ENCODE measurements around the gene PLA2G15. TPM values are rescaled to one million over a fixed set of nuclear protein-coding genes. Genes with fewer than 3 reads are reported as not detected.

PLA2G15 gene, protein sequence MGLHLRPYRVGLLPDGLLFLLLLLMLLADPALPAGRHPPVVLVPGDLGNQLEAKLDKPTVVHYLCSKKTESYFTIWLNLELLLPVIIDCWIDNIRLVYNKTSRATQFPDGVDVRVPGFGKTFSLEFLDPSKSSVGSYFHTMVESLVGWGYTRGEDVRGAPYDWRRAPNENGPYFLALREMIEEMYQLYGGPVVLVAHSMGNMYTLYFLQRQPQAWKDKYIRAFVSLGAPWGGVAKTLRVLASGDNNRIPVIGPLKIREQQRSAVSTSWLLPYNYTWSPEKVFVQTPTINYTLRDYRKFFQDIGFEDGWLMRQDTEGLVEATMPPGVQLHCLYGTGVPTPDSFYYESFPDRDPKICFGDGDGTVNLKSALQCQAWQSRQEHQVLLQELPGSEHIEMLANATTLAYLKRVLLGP
- 9.9 and 14.4 TPM in 2 replicates for total RNA-seq (2016; rRNA removed; fragmentation: Illumina TruSeq; extraction: Trizol)
- 1.6 and 1.9 TPM in 2 replicates for total RNA-seq (2016; cell fraction: cytosol; rRNA removed; fragmentation: Illumina TruSeq; extraction: Trizol; ENCODE audit: low read depth)
- 8.0 and 15.5 TPM in 2 replicates for total RNA-seq (2016; cell fraction: insoluble cytoplasmic fraction; rRNA removed; fragmentation: Illumina TruSeq; extraction: Trizol)
- 4.8 and 5.1 TPM in 2 replicates for total RNA-seq (2016; cell fraction: membrane; rRNA removed; fragmentation: Illumina TruSeq; extraction: Trizol)
- total RNA-seq (2016; cell fraction: nucleus; rRNA removed; fragmentation: Illumina TruSeq; extraction: Trizol) = 16.6 and 20.9 TPM in 2 replicates
- polyA plus RNA-seq (2011; rRNA removed) = 23.7 and 30.2 TPM in 2 replicates
- 18.0 and 24.3 TPM in 2 replicates for polyA plus RNA-seq (2011; cell fraction: cytosol; rRNA removed)
- polyA plus RNA-seq (2011; cell fraction: nucleus; rRNA removed) = 25.8 and 28.3 TPM in 2 replicates
- 14.5 and 15.3 TPM in 2 replicates for polyA plus RNA-seq (2012)
- polyA plus RNA-seq (2016; cell fraction: cytosol; fragmentation: Illumina TruSeq; extraction: Trizol; ENCODE audit: low read depth) = 1.2 and 1.8 TPM in 2 replicates
- polyA plus RNA-seq (2016; cell fraction: insoluble cytoplasmic fraction; fragmentation: Illumina TruSeq; extraction: Trizol; ENCODE audit: low read depth) = 8.4 and 8.8 TPM in 2 replicates
- 2.6 and 3.5 TPM in 2 replicates for polyA plus RNA-seq (2016; cell fraction: membrane; fragmentation: Illumina TruSeq; extraction: Trizol; ENCODE audit: low read depth)
- polyA plus RNA-seq (2016; cell fraction: nucleus; fragmentation: Illumina TruSeq; extraction: Trizol; ENCODE audit: insufficient read depth, low read depth) = 29.5 and 29.9 TPM in 2 replicates
- 18.7 and 48.3 TPM in 2 replicates for polyA minus RNA-seq (2011; rRNA and poly(A)+ RNA removed; ENCODE audit: low replicate concordance)
- 13.9 and 15.8 TPM in 2 replicates for polyA minus RNA-seq (2011; cell fraction: cytosol; rRNA and poly(A)+ RNA removed)
- 5.9 and 8.5 TPM in 2 replicates for polyA minus RNA-seq (2011; cell fraction: nucleus; rRNA and poly(A)+ RNA removed)
- Bru-seq, nascent RNA = percentile 48 among the genes with signal in this experiment
- BruChase-seq, experiment 1, labeled RNA remaining after a 6-hour chase = percentile 65 among the genes with signal in this experiment
- percentile 61 among the genes with signal in this experiment for BruChase-seq, experiment 2, labeled RNA remaining after a 2-hour chase
- long read RNA-seq, experiment 1, transcript PLA2G15-201 (6 exons, 2,727 nt) = major isoform, 21 of 31 reads
- long read RNA-seq, experiment 1, partial matches to known transcripts = 4 of 31 reads
- long read RNA-seq, experiment 1, other reads (novel, unspliced or antisense) = 1 of 31 reads
- long read RNA-seq, experiment 2, transcript PLA2G15-201 (6 exons, 2,727 nt) = major isoform, 41 of 62 reads
- long read RNA-seq, experiment 2, partial matches to known transcripts = 1 of 62 reads
- long read RNA-seq, experiment 2, other reads (novel, unspliced or antisense) = 12 of 62 reads

DNA sequence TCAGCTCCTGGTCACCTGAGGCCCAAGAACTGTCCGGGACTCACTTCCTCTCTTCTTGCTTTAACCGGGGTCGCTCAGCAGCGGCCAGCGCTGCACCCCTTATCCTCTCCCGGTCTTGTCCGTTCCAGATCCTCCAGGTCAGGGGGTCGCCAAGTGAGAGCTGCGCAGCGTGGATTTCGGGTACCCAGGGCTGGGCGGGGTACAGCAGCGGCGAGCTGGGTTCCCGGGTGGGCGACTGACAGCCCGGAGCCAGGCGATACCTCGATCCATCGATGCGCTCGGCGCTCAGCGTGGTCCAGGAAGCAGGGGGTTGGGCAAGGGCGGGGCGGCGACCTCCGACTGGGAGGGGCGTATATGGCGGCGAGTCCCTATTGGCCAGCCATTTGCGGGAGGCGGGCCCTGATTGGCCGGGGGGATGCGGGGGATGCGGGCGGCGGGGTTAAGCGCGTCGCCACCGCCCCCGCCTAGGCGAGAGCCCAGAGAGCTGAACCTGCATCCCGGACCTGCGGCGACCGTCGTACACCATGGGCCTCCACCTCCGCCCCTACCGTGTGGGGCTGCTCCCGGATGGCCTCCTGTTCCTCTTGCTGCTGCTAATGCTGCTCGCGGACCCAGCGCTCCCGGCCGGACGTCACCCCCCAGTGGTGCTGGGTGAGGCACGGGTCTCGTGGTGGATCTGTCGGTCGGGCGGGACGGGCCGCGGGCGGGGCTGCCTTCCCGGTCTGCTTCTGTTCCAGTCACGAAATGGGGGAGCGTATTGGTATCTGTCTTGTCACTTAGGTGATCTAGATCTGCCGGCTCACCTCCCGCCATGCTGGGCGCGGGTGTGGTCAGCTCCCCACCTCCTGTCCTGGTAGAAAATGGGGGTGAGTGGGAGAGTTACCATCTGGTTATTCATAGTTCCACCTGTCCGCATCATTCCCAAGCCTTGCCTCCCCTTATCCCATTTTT lies at the start of gene PLA2G15:
Gene PLA2G15, plus strand, starts transcription at position 471 of the 951 bp plus-strand sequence. Its CDS starts 54 bp downstream, at position 525.
- Histone ChIP-seq H3K9me3 (ENCODE audit: low read length) (no peaks in the 10 kb centered on the region), H3K9ac (ENCODE audit: insufficient read depth, low read depth, low read length) (peak within 1 kb of the TSS; percentile 72), H3K27ac (ENCODE audit: extremely low read length, insufficient read depth, low read length) (no peak within 1 kb of the TSS), H3K4me1 (ENCODE audit: insufficient read depth, low read length) (peaks cover 59% of the 10 kb centered on the region), H3K36me3 (replicated peaks in 1 of 2; ENCODE audit: control insufficient read depth in 1 of 2, insufficient read depth in 2 of 2, low read length in 2 of 2) (peaks cover 4 to 8% of the 10 kb centered on the region in 2 experiments; a peak in 4 of 5 replicates), H4K20me1 (ENCODE audit: insufficient read depth, low read length) (no peaks in the 10 kb centered on the region), H2AFZ (ENCODE audit: low read length) (peak within 1 kb of the TSS; percentile 46), H3K79me2 (ENCODE audit: insufficient read depth, low read length) (no peaks in the 10 kb centered on the region), H3K4me2 (ENCODE audit: low read depth, low read length) (peak within 1 kb of the TSS; percentile 89), H3K27me3 (ENCODE audit: control insufficient read depth in 1 of 2, insufficient read depth in 2 of 2, low read length in 2 of 2) (no peaks in the 10 kb centered on the region; a peak in 1 of 5 replicates), H3K4me3 (replicated peaks in 1 of 3; ENCODE audit: insufficient read depth in 1 of 3, low read depth in 2 of 3, low read length in 3 of 3) (peak within 1 kb of the TSS; percentile 85 to 97 (median 89))
- POLR2A ChIA-PET = interaction anchor here (0.5 to 2.9 kb wide), 12 partner anchors 8 to 162 kb away, joined by 3 to 23 read pairs (median 4); partner anchors contain the start of genes ESRP2, PRMT7, SLC7A6 and SLC7A6OS
- intact Hi-C loops (cut with micrococcal nuclease; ENCODE audit: unreplicated experiment) = loop anchor here (1.0 kb wide), 1 partner anchor 8 kb away; no protein-coding TSS in a partner anchor
- CTCF ChIA-PET (ENCODE audit: low intra/inter-chr PET ratio, low total read pairs) = no interaction called here
- BruUV-seq (replicated peaks) = no TSS peak
- WGBS (ENCODE audit: low lambda C conversion rate) = 4% methylated on average over 10 of the region's 75 CpGs
- DNase-seq (ENCODE audit: low spot score) = peak; percentile 87
- peak; percentile 54 for FAIRE-seq
- in situ Hi-C loops (cut with HindIII; ENCODE audit: extremely low pct_ligation_motif_present, low pct_unique_long_range_greater_than_20kb) = no loop called here
- peak; percentile 90 for ATAC-seq
- no peak for TF ChIP-seq PRMT3 (CRISPR knock-in tag; IDR thresholded peaks at IDR 0.05; ENCODE audit: borderline replicate concordance, low read depth)
- no peak for TF ChIP-seq FIP1L1 (IDR thresholded peaks at IDR 0.05; ENCODE audit: borderline replicate concordance, insufficient read depth, low read depth, low read length)
- peak; percentile 79 for TF ChIP-seq YY1 (IDR thresholded peaks at IDR 0.05; ENCODE audit: insufficient read depth, insufficient replicate concordance, low read depth, low read length)
- TF ChIP-seq, protein P1, sequence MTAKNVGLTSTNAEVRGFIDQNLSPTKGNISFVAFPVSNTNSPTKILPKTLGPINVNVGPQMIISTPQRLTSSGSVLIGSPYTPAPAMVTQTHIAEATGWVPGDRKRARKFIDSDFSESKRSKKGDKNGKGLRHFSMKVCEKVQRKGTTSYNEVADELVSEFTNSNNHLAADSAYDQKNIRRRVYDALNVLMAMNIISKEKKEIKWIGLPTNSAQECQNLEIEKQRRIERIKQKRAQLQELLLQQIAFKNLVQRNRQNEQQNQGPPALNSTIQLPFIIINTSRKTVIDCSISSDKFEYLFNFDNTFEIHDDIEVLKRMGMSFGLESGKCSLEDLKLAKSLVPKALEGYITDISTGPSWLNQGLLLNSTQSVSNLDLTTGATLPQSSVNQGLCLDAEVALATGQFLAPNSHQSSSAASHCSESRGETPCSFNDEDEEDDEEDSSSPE (CRISPR knock-in tag; IDR thresholded peaks at IDR 0.05) = peak; percentile 81
- TF ChIP-seq, protein P2, sequence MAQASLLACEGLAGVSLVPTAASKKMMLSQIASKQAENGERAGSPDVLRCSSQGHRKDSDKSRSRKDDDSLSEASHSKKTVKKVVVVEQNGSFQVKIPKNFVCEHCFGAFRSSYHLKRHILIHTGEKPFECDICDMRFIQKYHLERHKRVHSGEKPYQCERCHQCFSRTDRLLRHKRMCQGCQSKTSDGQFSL (CRISPR knock-in tag; IDR thresholded peaks at IDR 0.05) = peak; percentile 82
- TF ChIP-seq RAD51 (IDR thresholded peaks at IDR 0.05; ENCODE audit: borderline replicate concordance) = no peak
- peak; percentile 92 for TF ChIP-seq NFYC (CRISPR knock-in tag; IDR thresholded peaks at IDR 0.05)
- no peak for TF ChIP-seq ZEB1 (IDR thresholded peaks at IDR 0.05; ENCODE audit: insufficient replicate concordance, low read depth)
- TF ChIP-seq, protein P3, sequence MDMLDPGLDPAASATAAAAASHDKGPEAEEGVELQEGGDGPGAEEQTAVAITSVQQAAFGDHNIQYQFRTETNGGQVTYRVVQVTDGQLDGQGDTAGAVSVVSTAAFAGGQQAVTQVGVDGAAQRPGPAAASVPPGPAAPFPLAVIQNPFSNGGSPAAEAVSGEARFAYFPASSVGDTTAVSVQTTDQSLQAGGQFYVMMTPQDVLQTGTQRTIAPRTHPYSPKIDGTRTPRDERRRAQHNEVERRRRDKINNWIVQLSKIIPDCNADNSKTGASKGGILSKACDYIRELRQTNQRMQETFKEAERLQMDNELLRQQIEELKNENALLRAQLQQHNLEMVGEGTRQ (IDR thresholded peaks at IDR 0.05; ENCODE audit: low read depth, low read length) = no peak
- TF ChIP-seq, protein P3 (CRISPR knock-in tag; IDR thresholded peaks at IDR 0.05; ENCODE audit: borderline replicate concordance) = peak; percentile 54; the same call in 1 of the 2 replicates

Data from HepG2 (cell line).